Rectal smooth muscle tissue (tissue), 1 donor: ENCODE results near the gene ALOX12B.

Source experiments
- H3K27ac ChIP-seq: one replicate; pipeline ENCODE4 v1.7.0; 2013; ENCODE audit warnings: low read depth, low read length, inconsistent platforms
- H3K27me3 ChIP-seq: one replicate; pipeline ENCODE4 v1.7.0; 2013; ENCODE audit warnings: low read length; ENCODE audit not compliant: control insufficient read depth, insufficient read depth
- H3K36me3 ChIP-seq: one replicate; pipeline ENCODE4 v1.7.0; 2013; ENCODE audit warnings: low read length; ENCODE audit not compliant: control insufficient read depth, insufficient read depth
- H3K4me1 ChIP-seq: one replicate; pipeline ENCODE4 v1.7.0; 2013; ENCODE audit warnings: low read length; ENCODE audit not compliant: control insufficient read depth, insufficient read depth
- H3K4me3 ChIP-seq: one replicate; pipeline ENCODE4 v1.7.0; 2013; ENCODE audit warnings: low read length
- H3K9ac ChIP-seq: one replicate; pipeline ENCODE4 v1.7.0; 2013; ENCODE audit warnings: low read length

The ALOX12B gene

GRCh38 chr17:8087075-8087951 is at the start of gene ALOX12B:
TSS of gene ALOX12B (minus strand) at chr17:8087716. CDS start at chr17:8087442, 274 bp downstream.
- H3K4me3 ChIP-seq, result no peak within 1 kb of the TSS
- H3K36me3 ChIP-seq, result no peaks in the 10 kb centered on the region
- no peak within 1 kb of the TSS for H3K9ac ChIP-seq
- no peak within 1 kb of the TSS for H3K27ac ChIP-seq
- H3K27me3 ChIP-seq, result peaks cover 3% of the 10 kb centered on the region
- H3K4me1 ChIP-seq, result no peaks in the 10 kb centered on the region

- peaks cover 4% of the 10 kb centered on the region for H3K27me3 ChIP-seq
- H3K4me3 ChIP-seq, result no peak overlapping the region
- H3K4me1 ChIP-seq, result peaks cover 6% of the 10 kb centered on the region
- H3K9ac ChIP-seq, result no peak overlapping the region
- no peak overlapping the region for H3K27ac ChIP-seq
- H3K36me3 ChIP-seq, result no peaks in the 10 kb centered on the region
Observed at GRCh38 chr17:8133941-8134340, 46.4 kb upstream of the ALOX12B start.

- no peak overlapping the region for H3K9ac ChIP-seq
- peaks cover 4% of the 10 kb centered on the region for H3K27me3 ChIP-seq
- H3K36me3 ChIP-seq, result no peaks in the 10 kb centered on the region
- H3K4me1 ChIP-seq, result peaks cover 5% of the 10 kb centered on the region
- no peak overlapping the region for H3K4me3 ChIP-seq
- no peak overlapping the region for H3K27ac ChIP-seq
Observed at GRCh38 chr17:8133399-8133798, 45.9 kb upstream of the ALOX12B start.

- Histone ChIP-seq H3K9ac (no peak overlapping the region), H3K27ac (no peak overlapping the region), H3K4me1 (no peaks in the 10 kb centered on the region), H3K4me3 (no peak overlapping the region), H3K36me3 (no peaks in the 10 kb centered on the region), H3K27me3 (peaks cover 4% of the 10 kb centered on the region)
Observed at GRCh38 chr17:8131844-8132441, 44.4 kb upstream of the ALOX12B start.

GRCh38 chr17:8128125-8128784 is 40.7 kb upstream of the ALOX12B start:
- H3K4me3 ChIP-seq, result no peak overlapping the region
- H3K27me3 ChIP-seq, result peaks cover 10% of the 10 kb centered on the region
- no peak overlapping the region for H3K9ac ChIP-seq
- peaks cover 9% of the 10 kb centered on the region for H3K4me1 ChIP-seq
- H3K27ac ChIP-seq, result no peak overlapping the region
- no peaks in the 10 kb centered on the region for H3K36me3 ChIP-seq

- Histone ChIP-seq H3K4me1 (peaks cover 17% of the 10 kb centered on the region), H3K27me3 (peaks cover 18% of the 10 kb centered on the region), H3K27ac (peak overlapping the region; percentile 6), H3K36me3 (no peaks in the 10 kb centered on the region), H3K9ac (no peak overlapping the region), H3K4me3 (peak overlapping the region; percentile 75)
Observed at GRCh38 chr17:8126491-8127066, 39.1 kb upstream of the ALOX12B start.

- H3K27ac ChIP-seq, result peak overlapping the region; percentile 6
- no peaks in the 10 kb centered on the region for H3K36me3 ChIP-seq
- H3K27me3 ChIP-seq, result peaks cover 18% of the 10 kb centered on the region
- H3K9ac ChIP-seq, result no peak overlapping the region
- peaks cover 18% of the 10 kb centered on the region for H3K4me1 ChIP-seq
- peak overlapping the region; percentile 75 for H3K4me3 ChIP-seq
Observed at GRCh38 chr17:8125947-8126490, 38.5 kb upstream of the ALOX12B start.

- no peaks in the 10 kb centered on the region for H3K36me3 ChIP-seq
- H3K4me3 ChIP-seq, result peak overlapping the region; percentile 75
- no peak overlapping the region for H3K9ac ChIP-seq
- no peak overlapping the region for H3K27ac ChIP-seq
- peaks cover 20% of the 10 kb centered on the region for H3K4me1 ChIP-seq
- peaks cover 17% of the 10 kb centered on the region for H3K27me3 ChIP-seq
Observed at GRCh38 chr17:8125154-8125946, 37.8 kb upstream of the ALOX12B start.

- Histone ChIP-seq H3K36me3 (no peaks in the 10 kb centered on the region), H3K27ac (no peak overlapping the region), H3K4me3 (peak overlapping the region; percentile 75), H3K4me1 (peaks cover 20% of the 10 kb centered on the region), H3K27me3 (peaks cover 14% of the 10 kb centered on the region), H3K9ac (no peak overlapping the region)
Observed at GRCh38 chr17:8124350-8125153, 37.0 kb upstream of the ALOX12B start.

- H3K27ac ChIP-seq, result no peak within 1 kb of the TSS
- H3K4me1 ChIP-seq, result peaks cover 20% of the 10 kb centered on the region
- H3K4me3 ChIP-seq, result peak within 1 kb of the TSS; percentile 75
- H3K36me3 ChIP-seq, result no peaks in the 10 kb centered on the region
- peaks cover 14% of the 10 kb centered on the region for H3K27me3 ChIP-seq
- H3K9ac ChIP-seq, result no peak within 1 kb of the TSS
Observed at GRCh38 chr17:8123695-8124349, 36.3 kb upstream of the ALOX12B start, which contains the start of gene HES7. TSS of gene HES7 (minus strand) at chr17:8124106. CDS start at chr17:8124084, 22 bp downstream.
